Measurements from ENCODE around the gene PCNX3.
A peak's percentile ranks its signal among the peaks of the same experiment; 100 is the strongest.

Gene PCNX3

GRCh38 chr11:65572356-65573051 is 43.1 kb upstream of the PCNX3 start, which contains the start of gene FAM89B:
Gene FAM89B, plus strand, starts transcription at chr11:65572538. Its CDS starts 132 bp downstream, at chr11:65572670.
- TF ChIP-seq, protein P1, sequence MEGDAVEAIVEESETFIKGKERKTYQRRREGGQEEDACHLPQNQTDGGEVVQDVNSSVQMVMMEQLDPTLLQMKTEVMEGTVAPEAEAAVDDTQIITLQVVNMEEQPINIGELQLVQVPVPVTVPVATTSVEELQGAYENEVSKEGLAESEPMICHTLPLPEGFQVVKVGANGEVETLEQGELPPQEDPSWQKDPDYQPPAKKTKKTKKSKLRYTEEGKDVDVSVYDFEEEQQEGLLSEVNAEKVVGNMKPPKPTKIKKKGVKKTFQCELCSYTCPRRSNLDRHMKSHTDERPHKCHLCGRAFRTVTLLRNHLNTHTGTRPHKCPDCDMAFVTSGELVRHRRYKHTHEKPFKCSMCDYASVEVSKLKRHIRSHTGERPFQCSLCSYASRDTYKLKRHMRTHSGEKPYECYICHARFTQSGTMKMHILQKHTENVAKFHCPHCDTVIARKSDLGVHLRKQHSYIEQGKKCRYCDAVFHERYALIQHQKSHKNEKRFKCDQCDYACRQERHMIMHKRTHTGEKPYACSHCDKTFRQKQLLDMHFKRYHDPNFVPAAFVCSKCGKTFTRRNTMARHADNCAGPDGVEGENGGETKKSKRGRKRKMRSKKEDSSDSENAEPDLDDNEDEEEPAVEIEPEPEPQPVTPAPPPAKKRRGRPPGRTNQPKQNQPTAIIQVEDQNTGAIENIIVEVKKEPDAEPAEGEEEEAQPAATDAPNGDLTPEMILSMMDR (IDR thresholded peaks at IDR 0.05; ENCODE audit: low read depth, low read length), result no peak
- Histone ChIP-seq H3K27me3 (ENCODE audit: insufficient read depth, low read depth, severe bottlenecking) (no peaks in the 10 kb centered on the region), H3K36me3 (peaks cover 18% of the 10 kb centered on the region), H3K9me3 (ENCODE audit: severe bottlenecking) (no peaks in the 10 kb centered on the region), H3K4me3 (ENCODE audit: low read depth, low read length) (peak within 1 kb of the TSS; percentile 64), H3K27ac (peak within 1 kb of the TSS; percentile 67)
- DNase-seq, result peak; percentile 93

DNA sequence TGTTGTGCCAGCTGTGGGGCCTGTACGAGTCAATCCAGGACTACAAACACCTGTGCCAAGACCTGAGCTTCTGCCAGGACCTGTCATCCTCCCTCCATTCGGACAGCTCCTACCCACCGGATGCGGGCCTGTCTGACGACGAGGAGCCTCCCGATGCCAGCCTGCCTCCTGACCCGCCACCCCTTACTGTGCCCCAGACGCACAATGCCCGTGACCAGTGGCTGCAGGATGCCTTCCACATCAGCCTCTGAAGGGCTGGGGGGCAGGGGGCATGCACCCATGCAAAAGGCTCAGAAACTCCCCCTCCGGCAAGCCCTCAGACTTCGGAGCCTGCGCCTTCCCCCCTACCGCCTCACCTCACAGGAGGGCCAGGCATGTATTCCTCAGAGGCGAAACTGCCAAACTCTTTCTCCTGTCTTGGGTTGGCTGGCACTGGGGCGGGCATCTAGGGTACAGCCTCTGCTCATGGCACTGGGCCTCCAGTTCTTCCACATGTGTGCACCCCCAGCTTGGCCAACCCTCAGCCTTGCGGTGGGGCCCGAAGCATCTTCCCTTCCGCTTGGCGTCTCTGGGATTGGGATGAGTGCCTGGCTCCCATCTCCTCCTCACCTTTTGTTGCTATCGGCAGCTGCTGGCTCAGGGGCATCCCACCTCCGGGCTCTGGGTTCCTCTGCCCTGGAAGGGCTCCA is 42.0 kb upstream of the PCNX3 start:
- H3K27me3 ChIP-seq (ENCODE audit: insufficient read depth, low read depth, severe bottlenecking), result no peaks in the 10 kb centered on the region
- DNase-seq, result no peak
- H3K36me3 ChIP-seq, result peaks cover 17% of the 10 kb centered on the region
- TF ChIP-seq, protein P1 (IDR thresholded peaks at IDR 0.05; ENCODE audit: low read depth, low read length), result no peak
- H3K27ac ChIP-seq, result peak overlapping the region; percentile 74
- no peaks in the 10 kb centered on the region for H3K9me3 ChIP-seq (ENCODE audit: severe bottlenecking)
- H3K4me3 ChIP-seq (ENCODE audit: low read depth, low read length), result peak overlapping the region; percentile 64

DNA sequence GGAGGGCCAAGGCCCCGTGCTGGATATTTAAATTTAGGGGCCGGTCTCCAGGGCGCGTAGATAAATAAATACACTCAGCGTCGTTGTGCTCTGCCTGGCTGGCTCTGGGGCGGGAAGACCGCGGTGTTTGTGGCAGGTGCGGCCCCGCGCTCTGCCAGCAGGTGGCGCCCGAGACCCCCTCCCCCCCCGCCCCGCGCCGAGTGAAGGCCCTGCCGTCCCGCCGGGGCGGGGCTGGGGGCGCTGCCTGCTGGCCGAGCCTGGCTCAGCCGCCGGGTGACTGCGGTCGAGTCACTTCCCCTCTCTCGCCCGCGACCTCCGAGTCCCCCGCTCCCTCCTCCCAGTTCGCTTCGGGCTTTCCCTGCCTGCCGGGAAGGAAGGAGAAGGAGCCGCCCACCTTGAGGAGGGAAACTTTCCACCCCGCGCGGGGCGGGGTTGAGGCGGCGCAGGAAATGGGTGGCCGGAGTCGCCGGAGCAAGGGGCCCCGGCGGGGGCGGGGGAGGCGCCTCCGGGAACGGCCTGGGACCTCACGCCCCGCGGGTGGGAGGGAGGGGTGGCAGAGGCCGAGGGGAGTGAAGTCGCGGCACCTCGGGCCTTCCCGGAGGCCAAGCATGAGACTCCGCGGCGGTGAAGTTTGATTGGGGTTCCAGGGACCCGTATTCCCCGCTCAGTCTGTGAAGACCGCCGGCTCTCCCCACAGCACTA is 41.3 kb upstream of the PCNX3 start:
- H3K27ac ChIP-seq, result peak overlapping the region; percentile 74
- peak overlapping the region; percentile 43 for H3K4me3 ChIP-seq (ENCODE audit: low read depth, low read length)
- H3K27me3 ChIP-seq (ENCODE audit: insufficient read depth, low read depth, severe bottlenecking), result no peaks in the 10 kb centered on the region
- peaks cover 15% of the 10 kb centered on the region for H3K36me3 ChIP-seq
- peak; percentile 92 for DNase-seq
- no peaks in the 10 kb centered on the region for H3K9me3 ChIP-seq (ENCODE audit: severe bottlenecking)
- TF ChIP-seq, protein P1 (IDR thresholded peaks at IDR 0.05; ENCODE audit: low read depth, low read length), result peak; percentile 65

DNA sequence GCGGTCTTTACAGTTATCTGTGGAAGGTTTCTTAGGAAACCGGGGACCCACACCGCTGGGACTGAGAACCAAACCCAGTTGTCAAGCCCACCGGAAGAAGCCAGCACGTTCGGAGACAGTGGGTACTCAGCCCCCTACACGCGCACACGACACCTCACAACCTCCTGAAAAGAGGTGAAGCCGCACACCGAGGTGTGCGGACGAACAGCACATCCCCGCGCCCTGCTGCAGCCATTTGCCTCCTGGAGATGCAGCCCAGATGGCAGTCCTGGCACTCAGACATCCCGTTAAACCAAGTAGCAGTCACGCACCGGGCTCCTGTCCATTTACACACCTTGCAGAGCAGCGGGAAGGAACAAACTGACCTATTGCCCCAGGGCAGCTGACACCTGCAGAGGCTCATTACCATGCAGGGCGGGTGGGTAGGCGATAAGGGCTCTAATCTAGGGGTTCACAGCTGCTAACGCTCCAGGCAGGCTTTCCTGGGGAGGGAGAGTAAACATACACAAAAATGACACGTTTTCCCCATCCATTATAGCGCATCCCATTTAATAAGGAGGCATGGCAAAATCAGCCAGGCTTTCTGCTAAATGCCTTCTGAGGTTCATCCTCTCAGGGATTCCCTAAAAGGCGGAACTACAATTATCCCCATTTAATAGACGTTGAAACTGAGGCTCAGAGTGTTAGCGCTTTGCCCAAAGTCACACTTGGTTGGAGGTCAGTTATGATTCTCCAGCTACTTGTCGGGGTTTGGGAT is 40.6 kb upstream of the PCNX3 start:
- TF ChIP-seq, protein P1 (IDR thresholded peaks at IDR 0.05; ENCODE audit: low read depth, low read length), result no peak
- Histone ChIP-seq H3K27me3 (ENCODE audit: insufficient read depth, low read depth, severe bottlenecking) (no peaks in the 10 kb centered on the region), H3K27ac (peak overlapping the region; percentile 74), H3K36me3 (peaks cover 17% of the 10 kb centered on the region), H3K9me3 (ENCODE audit: severe bottlenecking) (no peaks in the 10 kb centered on the region), H3K4me3 (ENCODE audit: low read depth, low read length) (peak overlapping the region; percentile 43)
- DNase-seq, result no peak

- Histone ChIP-seq H3K36me3 (peaks cover 18% of the 10 kb centered on the region), H3K27ac (peak within 1 kb of the TSS; percentile 74; the same call in 1 of the 2 replicates), H3K9me3 (ENCODE audit: severe bottlenecking) (no peaks in the 10 kb centered on the region), H3K4me3 (ENCODE audit: low read depth, low read length) (peak within 1 kb of the TSS; percentile 58), H3K27me3 (ENCODE audit: insufficient read depth, low read depth, severe bottlenecking) (no peaks in the 10 kb centered on the region)
- peak; percentile 55 for DNase-seq
- TF ChIP-seq, protein P1 (IDR thresholded peaks at IDR 0.05; ENCODE audit: low read depth, low read length), result no peak
These were observed 39.9 kb upstream of the PCNX3 start, which contains the start of gene EHBP1L1 for GRCh38 chr11:65575568-65576231. Gene EHBP1L1, plus strand, starts transcription at chr11:65576053. Its CDS starts 250 bp downstream, at chr11:65576303.

Data from WERI-Rb-1 (cell line).